IMR-90 (cell line): ENCODE data around the gene UNC13A. TPM values are rescaled to one million over a fixed set of nuclear protein-coding genes. Genes with fewer than 3 reads are reported as not detected.

Experiments used
- ATAC-seq: fragments of 200-7000 bp; cut with Tn5 transposase; 2 replicates; pipeline ENCODE4 v1.9.1; 2020; ENCODE audit warnings: low read depth, mild to moderate bottlenecking, moderate library complexity
- BruUV-seq: library from RNA; stranded (reverse); fragments of 400-500 nt; replicated peaks from 2 replicates; lab custom pipeline; 2021; lab: Mats Ljungman, UMichigan
- CTCF ChIA-PET: fragments of 300-600 bp; formaldehyde crosslinking; extraction: SDS; loops from one replicate; lab custom pipeline; 2021; ENCODE audit warnings: antibody characterized with exemption; lab: Yijun Ruan, JAX
- POLR2A ChIA-PET: fragments of 300-600 bp; sonication (Branson Sonifier 250); formaldehyde crosslinking; loops from one replicate; lab custom pipeline; 2022; ENCODE audit warnings: antibody characterized with exemption; ENCODE audit not compliant: unreplicated experiment; lab: Charles Lee
- DNase-seq: peaks from one replicate; pipeline ENCODE4 v3.0.0; 2013
- H2AFZ ChIP-seq: replicated peaks from 2 replicates; pipeline ENCODE3; 2013; ENCODE audit warnings: low read length, mild to moderate bottlenecking; ENCODE audit not compliant: poor library complexity
- H2AK5ac ChIP-seq: 2 replicates; pipeline ENCODE4 v1.6.1; 2013; ENCODE audit warnings: low read depth, low read length, inconsistent platforms
- H2AK9ac ChIP-seq: replicated peaks from 2 replicates; pipeline ENCODE3; 2013; ENCODE audit warnings: mild to moderate bottlenecking, low read depth, low read length, moderate library complexity; ENCODE audit not compliant: poor library complexity
- H2BK120ac ChIP-seq: 2 replicates; pipeline ENCODE4 v1.6.1; 2013; ENCODE audit warnings: low read depth, low read length, inconsistent platforms
- H2BK15ac ChIP-seq: 3 replicates; pipeline ENCODE4 v1.6.1; 2013; ENCODE audit warnings: low read depth, low read length, inconsistent platforms
- H2BK20ac ChIP-seq: 2 replicates; pipeline ENCODE4 v1.6.1; 2013; ENCODE audit warnings: low read depth, mild to moderate bottlenecking, inconsistent platforms, low read length, moderate library complexity
- H2BK5ac ChIP-seq: 2 replicates; pipeline ENCODE4 v1.6.1; 2013; ENCODE audit warnings: mild to moderate bottlenecking, low read depth, low read length, inconsistent platforms; ENCODE audit not compliant: poor library complexity, severe bottlenecking
- H3K14ac ChIP-seq: replicated peaks from 2 replicates; pipeline ENCODE4 v1.6.1; 2013; ENCODE audit warnings: low read depth, low read length, inconsistent platforms
- H3K18ac ChIP-seq: 2 replicates; pipeline ENCODE4 v1.6.1; 2013; ENCODE audit warnings: low read depth, low read length, control low read depth
- H3K23ac ChIP-seq: 2 replicates; pipeline ENCODE4 v1.6.1; 2013; ENCODE audit warnings: low read depth, low read length, inconsistent platforms
- H3K27ac ChIP-seq: 2 replicates; pipeline ENCODE4 v1.5.1; 2013; ENCODE audit warnings: mild to moderate bottlenecking, control low read depth, low read length; ENCODE audit not compliant: insufficient read depth
- H3K27me3 ChIP-seq: 2 replicates; pipeline ENCODE4 v1.6.1; 2013; ENCODE audit warnings: low read length; ENCODE audit not compliant: control insufficient read depth, insufficient read depth
- H3K36me3 ChIP-seq: 2 replicates; pipeline ENCODE4 v1.6.1; 2013; ENCODE audit warnings: low read length, mixed read lengths; ENCODE audit not compliant: control insufficient read depth, insufficient read depth
- H3K4ac ChIP-seq: 2 replicates; pipeline ENCODE4 v1.6.1; 2013; ENCODE audit warnings: low read depth, low read length, inconsistent platforms
- H3K4me1 ChIP-seq: 2 replicates; pipeline ENCODE4 v1.6.1; 2013; ENCODE audit warnings: low read length, mixed read lengths; ENCODE audit not compliant: control insufficient read depth, insufficient read depth
- H3K4me2 ChIP-seq: 2 replicates; pipeline ENCODE4 v1.6.1; 2013; ENCODE audit warnings: low read depth, mild to moderate bottlenecking, control low read depth, low read length, moderate library complexity
- H3K4me3 ChIP-seq: 2 replicates; pipeline ENCODE4 v1.5.1; 2013; ENCODE audit warnings: low read depth, mild to moderate bottlenecking, control low read depth, low read length, moderate library complexity; ENCODE audit not compliant: insufficient read depth
- H3K56ac ChIP-seq: 2 replicates; pipeline ENCODE4 v1.6.1; 2013; ENCODE audit warnings: low read length, inconsistent platforms; ENCODE audit not compliant: insufficient read depth; ENCODE audit errors: extremely low read depth
- H3K79me1 ChIP-seq, 2 experiments: 2 replicates each; pipeline ENCODE4 v1.6.1; 2013; ENCODE audit warnings: low read length in 2 of 2, inconsistent platforms in 1 of 2, low read depth in 1 of 2
- H3K9ac ChIP-seq: 2 replicates; pipeline ENCODE4 v1.6.1; 2013; ENCODE audit warnings: low read depth, low read length, control low read depth
- H3K9me1 ChIP-seq: 2 replicates; pipeline ENCODE4 v1.6.1; 2013; ENCODE audit warnings: low read length, inconsistent platforms; ENCODE audit not compliant: insufficient read depth
- H3K9me3 ChIP-seq: 2 replicates; pipeline ENCODE4 v1.6.1; 2013; ENCODE audit warnings: low read length; ENCODE audit not compliant: control insufficient read depth, insufficient read depth
- H4K20me1 ChIP-seq: 2 replicates; pipeline ENCODE4 v1.6.1; 2013; ENCODE audit warnings: low read length, inconsistent platforms; ENCODE audit not compliant: insufficient read depth
- H4K5ac ChIP-seq: 2 replicates; pipeline ENCODE4 v1.6.1; 2013; ENCODE audit warnings: mild to moderate bottlenecking, low read depth, low read length, control low read depth
- H4K8ac ChIP-seq, 2 experiments: 2 replicates each; pipeline ENCODE4 v1.6.1; 2013; ENCODE audit warnings: low read depth in 2 of 2, low read length in 2 of 2, control low read depth in 1 of 2, inconsistent platforms in 1 of 2
- H4K91ac ChIP-seq: 2 replicates; pipeline ENCODE4 v1.6.1; 2013; ENCODE audit warnings: low read depth, low read length, inconsistent platforms; ENCODE audit not compliant: insufficient read depth
- CEBPB ChIP-seq: IDR thresholded peaks from 2 replicates; pipeline ENCODE4 v1.6.1; 2012; ENCODE audit warnings: low read depth, low read length, improper control_type of control experiment
- CHD1 ChIP-seq: IDR thresholded peaks from 2 replicates; pipeline ENCODE4 v1.6.1; 2012; ENCODE audit warnings: low read depth, low read length, improper control_type of control experiment
- MAZ ChIP-seq: IDR thresholded peaks from 2 replicates; pipeline ENCODE4 v1.6.1; 2012; ENCODE audit warnings: low read depth, mild to moderate bottlenecking, low read length, improper control_type of control experiment, moderate library complexity, borderline replicate concordance
- MXI1 ChIP-seq: IDR thresholded peaks from 2 replicates; pipeline ENCODE4 v1.6.1; 2012; ENCODE audit warnings: low read depth, mild to moderate bottlenecking, low read length, moderate library complexity, borderline replicate concordance
- NFE2L2 ChIP-seq: fragments of 150-350 bp; IDR thresholded peaks from 2 replicates; pipeline ENCODE4 v1.6.1; 2016; ENCODE audit warnings: low read depth, mild to moderate bottlenecking, low read length
- RCOR1 ChIP-seq: IDR thresholded peaks from 2 replicates; pipeline ENCODE4 v1.6.1; 2012; ENCODE audit warnings: mild to moderate bottlenecking, low read length, improper control_type of control experiment; ENCODE audit not compliant: insufficient replicate concordance
- RFX5 ChIP-seq: IDR thresholded peaks from 2 replicates; pipeline ENCODE4 v1.8.0; 2012; ENCODE audit warnings: low read depth, mild to moderate bottlenecking, low read length, moderate library complexity
- USF2 ChIP-seq: fragments of 150-350 bp; IDR thresholded peaks from 2 replicates; pipeline ENCODE4 v1.6.1; 2017; ENCODE audit warnings: mild to moderate bottlenecking, antibody characterized with exemption, low read length, low read depth
- WGBS, 2 experiments: methylation state at CpG; one replicate each; pipeline versions ENCODE4 v1.1.5 to v1.1.7; 2013; ENCODE audit warnings: missing lambda C conversion rate in 2 of 2; ENCODE audit not compliant: insufficient read length in 1 of 2; ENCODE audit errors: extremely low coverage in 2 of 2; 5-methylcytosine and 5-hydroxymethylcytosine counted together
- dilution Hi-C: fragments of 300-500 bp; cut with HindIII; formaldehyde crosslinking; loops from one replicate; pipeline ENCODE4 v1.14.3; 2018; ENCODE audit warnings: low sequenced_read_pairs; ENCODE audit not compliant: unreplicated experiment
- in situ Hi-C: fragments of 300-500 bp; cut with MboI; formaldehyde crosslinking; loops from 3 replicates; pipeline ENCODE4 v1.14.3; 2019; ENCODE audit warnings: low sequenced_read_pairs, inconsistent platforms, mixed read lengths
- intact Hi-C: fragments of 100-400 bp; cut with micrococcal nuclease; formaldehyde crosslinking; loops from 2 replicates; pipeline ENCODE4 v1.10.0; 2022
- polyA plus RNA-seq, 3 experiments: library from polyadenylated mRNA; depleted of rRNA; stranded (reverse); fragments of >200 nt; gene quantifications; 2 replicates each; pipeline ENCODE4 v1.2.3, GENCODE V29; 2012; ENCODE audit warnings: low replicate concordance in 1 of 3
- total RNA-seq: library from RNA; depleted of rRNA; stranded (reverse); fragments of >200 nt; gene quantifications from 2 replicates; pipeline ENCODE4 v1.2.3, GENCODE V29; 2012
- TF ChIP-seq, protein P1 (sequence below): conservative IDR thresholded peaks from 2 replicates; pipeline ENCODE4 v1.5.1; 2012; ENCODE audit warnings: mild to moderate bottlenecking, low read depth, low read length, improper control_type of control experiment

The UNC13A gene
- total and polyA plus RNA-seq, 2 of the 4 experiments (the other 2 are of a cell fraction) = 0.18 to 0.22 TPM

DNA sequence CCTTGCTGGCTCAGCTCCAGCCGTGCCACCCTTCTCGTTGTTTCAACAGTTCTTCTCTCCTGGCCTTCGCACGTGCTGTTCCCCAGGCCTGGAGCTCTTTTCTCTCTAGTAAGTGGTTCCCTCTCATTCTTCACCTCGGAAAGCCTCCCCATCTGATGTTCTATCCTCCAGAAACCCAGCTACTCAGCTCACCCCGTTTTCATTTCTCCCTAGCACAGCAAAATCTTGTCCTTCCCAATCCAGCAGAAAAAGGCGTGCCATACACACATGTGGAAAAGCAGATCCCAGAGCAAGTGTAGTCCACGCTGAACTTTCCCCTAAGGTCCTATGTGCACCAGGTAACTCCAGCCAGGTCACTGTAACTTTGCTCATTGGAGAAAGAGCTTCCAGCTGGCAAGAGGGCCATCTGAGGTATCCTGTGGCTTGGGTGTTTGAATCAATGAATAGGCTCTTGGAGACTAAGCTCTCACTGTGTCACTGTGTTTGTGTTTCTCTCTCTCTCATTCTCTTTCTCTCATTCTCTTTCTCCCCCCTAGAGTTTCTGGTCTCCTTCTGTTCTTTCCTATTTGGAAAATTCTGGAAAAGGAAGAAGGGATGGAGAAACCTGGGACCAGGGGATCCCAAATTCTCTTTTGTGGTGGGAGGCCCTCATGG, 83.7 kb downstream of the UNC13A start (continued):
- TF ChIP-seq RCOR1 (no peak), RFX5 (no peak)

DNA sequence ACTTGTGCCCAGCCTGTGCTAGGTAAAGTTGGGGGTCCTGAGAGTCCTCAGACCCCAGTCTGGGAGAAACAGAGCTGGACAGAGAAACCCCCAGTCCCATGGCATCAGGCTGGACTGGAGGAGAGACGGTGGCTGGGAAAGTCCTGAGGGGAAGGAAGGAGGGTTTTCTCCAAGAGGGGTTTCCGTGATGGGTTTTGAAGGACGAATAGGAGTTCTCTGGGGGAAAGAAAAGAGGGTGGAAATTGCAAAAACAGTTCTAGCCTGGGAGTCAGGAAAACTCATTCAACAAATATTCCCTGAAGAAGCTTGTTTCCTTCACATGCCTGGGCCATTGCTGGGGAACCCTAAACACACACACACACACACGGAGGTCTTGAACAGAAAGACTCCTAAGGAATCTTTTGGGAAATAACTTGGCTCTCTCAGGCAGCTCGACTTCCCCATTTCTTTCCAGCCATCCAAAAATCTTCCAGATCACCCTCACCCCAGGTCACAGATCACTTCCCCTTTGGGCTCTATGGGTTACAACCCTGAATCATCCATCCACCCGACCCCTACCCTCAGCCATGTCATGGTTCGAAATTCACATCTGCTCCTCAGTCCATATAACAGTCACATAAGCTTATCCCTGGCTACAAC, 85.2 kb downstream of the UNC13A start:
- POLR2A ChIA-PET = no interaction called here
- dilution Hi-C loops (no loop called here), in situ Hi-C loops (no loop called here), intact Hi-C loops (no loop called here)
- H3K56ac ChIP-seq = no peak overlapping the region
- H3K9me3 ChIP-seq = no peaks in the 10 kb centered on the region
- BruUV-seq = no TSS peak
- no peaks in the 10 kb centered on the region for H4K20me1 ChIP-seq
- no peak overlapping the region for H3K23ac ChIP-seq
- DNase-seq = no peak
- H3K4me1 ChIP-seq = no peaks in the 10 kb centered on the region
- 75% methylated on average over 4 of the region's 7 CpGs; no CpG with 5 or more reads in 1 of the 2 experiments for WGBS, 2 experiments
- no peak overlapping the region for H4K5ac ChIP-seq
- no peak overlapping the region for H3K4me3 ChIP-seq
- H3K9ac ChIP-seq = no peak overlapping the region
- no peak overlapping the region for H2AFZ ChIP-seq
- H4K91ac ChIP-seq = no peak overlapping the region
- no peak overlapping the region for H2AK9ac ChIP-seq
- no peak for ATAC-seq
- H3K14ac ChIP-seq = no peak overlapping the region
- no peak overlapping the region for H2BK5ac ChIP-seq
- no peak overlapping the region for H3K27ac ChIP-seq
- no peak overlapping the region for H3K18ac ChIP-seq
- CTCF ChIA-PET = no interaction called here
- H3K9me1 ChIP-seq = no peaks in the 10 kb centered on the region
- H3K4ac ChIP-seq = no peak overlapping the region
- no peak overlapping the region for H4K8ac ChIP-seq
- no peak overlapping the region for H3K4me2 ChIP-seq
- H2BK120ac ChIP-seq = no peak overlapping the region
- no peak overlapping the region for H2AK5ac ChIP-seq
- TF ChIP-seq CEBPB (no peak), USF2 (no peak), MAZ (no peak), NFE2L2 (no peak), MXI1 (no peak), CHD1 (no peak)
- TF ChIP-seq, protein P1, sequence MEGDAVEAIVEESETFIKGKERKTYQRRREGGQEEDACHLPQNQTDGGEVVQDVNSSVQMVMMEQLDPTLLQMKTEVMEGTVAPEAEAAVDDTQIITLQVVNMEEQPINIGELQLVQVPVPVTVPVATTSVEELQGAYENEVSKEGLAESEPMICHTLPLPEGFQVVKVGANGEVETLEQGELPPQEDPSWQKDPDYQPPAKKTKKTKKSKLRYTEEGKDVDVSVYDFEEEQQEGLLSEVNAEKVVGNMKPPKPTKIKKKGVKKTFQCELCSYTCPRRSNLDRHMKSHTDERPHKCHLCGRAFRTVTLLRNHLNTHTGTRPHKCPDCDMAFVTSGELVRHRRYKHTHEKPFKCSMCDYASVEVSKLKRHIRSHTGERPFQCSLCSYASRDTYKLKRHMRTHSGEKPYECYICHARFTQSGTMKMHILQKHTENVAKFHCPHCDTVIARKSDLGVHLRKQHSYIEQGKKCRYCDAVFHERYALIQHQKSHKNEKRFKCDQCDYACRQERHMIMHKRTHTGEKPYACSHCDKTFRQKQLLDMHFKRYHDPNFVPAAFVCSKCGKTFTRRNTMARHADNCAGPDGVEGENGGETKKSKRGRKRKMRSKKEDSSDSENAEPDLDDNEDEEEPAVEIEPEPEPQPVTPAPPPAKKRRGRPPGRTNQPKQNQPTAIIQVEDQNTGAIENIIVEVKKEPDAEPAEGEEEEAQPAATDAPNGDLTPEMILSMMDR = no peak
- no peaks in the 10 kb centered on the region for H3K79me1 ChIP-seq
- H2BK20ac ChIP-seq = no peak overlapping the region
- H2BK15ac ChIP-seq = no peak overlapping the region
- H3K36me3 ChIP-seq = no peaks in the 10 kb centered on the region
- peaks cover 33% of the 10 kb centered on the region for H3K27me3 ChIP-seq
